ENCODE data around the gene PRKAR1B. TPM values are rescaled to one million over a fixed set of nuclear protein-coding genes. Genes with fewer than 3 reads are reported as not detected.

PRKAR1B gene
- total and polyA plus RNA-seq, 10 donors, result 9.9 to 39.5 (median 23.5) TPM

- DNase-seq, result no peak
- Histone ChIP-seq H3K4me3 (no peak overlapping the region), H3K27ac (no peak overlapping the region), H3K36me3 (peaks cover 0 to 65% (median 29%) of the 10 kb centered on the region in 6 donors), H3K9me3 (peaks cover 5 to 23% (median 18%) of the 10 kb centered on the region in 8 donors), H3K4me1 (no peaks in the 10 kb centered on the region), H3K27me3 (replicated peaks in 1 of 7) (no peaks in the 10 kb centered on the region)
- intact Hi-C loops (cut with DNase I; ENCODE audit: low total_unique reads), result no loop called here
- TF ChIP-seq POLR2A (IDR thresholded peaks at IDR 0.05) (no peak), POLR2AphosphoS5 (IDR thresholded peaks at IDR 0.05) (no peak), CTCF (IDR thresholded peaks at IDR 0.05 in 8 of 11, conservative IDR thresholded peaks at IDR 0.05 in 3 of 11) (no peak)
- WGBS, 5 donors, result 89 to 95% (median 92%) methylated on average over 5 of the region's 5 CpGs
These were observed 11.2 kb upstream of the PRKAR1B start for GRCh38 chr7:738241-738640.

- Histone ChIP-seq H3K4me3 (no peak overlapping the region), H3K4me1 (peaks cover 0 to 12% (median 5%) of the 10 kb centered on the region in 6 donors), H3K36me3 (peaks cover 0 to 68% (median 24%) of the 10 kb centered on the region in 6 donors), H3K27ac (no peak overlapping the region), H3K27me3 (replicated peaks in 1 of 7) (no peaks in the 10 kb centered on the region), H3K9me3 (peaks cover 5 to 24% (median 18%) of the 10 kb centered on the region in 8 donors)
- 89 to 99% (median 98%) methylated on average over 11 of the region's 11 CpGs for WGBS, 5 donors
- no peak for DNase-seq
- intact Hi-C loops (cut with DNase I; ENCODE audit: low total_unique reads), result no loop called here
- TF ChIP-seq POLR2AphosphoS5 (IDR thresholded peaks at IDR 0.05) (no peak), POLR2A (IDR thresholded peaks at IDR 0.05) (no peak), CTCF (IDR thresholded peaks at IDR 0.05 in 8 of 11, conservative IDR thresholded peaks at IDR 0.05 in 3 of 11) (no peak)
These were observed 7.7 kb upstream of the PRKAR1B start for GRCh38 chr7:734808-735207.

DNA sequence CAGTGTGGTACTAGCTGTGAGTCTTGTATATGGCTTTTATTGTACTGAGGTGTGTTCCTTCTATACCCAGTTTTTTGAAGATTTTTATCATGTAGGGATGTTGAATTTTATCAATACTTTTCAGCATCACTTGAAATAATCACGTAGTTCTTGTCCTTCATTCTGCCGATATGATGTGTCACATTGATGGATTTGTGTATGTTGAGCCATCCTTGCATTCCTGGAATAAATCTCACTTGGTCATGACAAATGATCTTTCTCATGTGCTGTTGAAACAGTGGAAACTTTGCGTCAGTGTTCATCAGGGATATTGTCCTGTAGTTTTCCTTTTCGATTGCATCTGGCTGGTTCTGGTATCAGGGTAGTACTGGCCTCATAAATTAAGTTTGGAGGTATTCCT, 7.1 kb upstream of the PRKAR1B start:
- H3K9me3 ChIP-seq, result peaks cover 5 to 24% (median 18%) of the 10 kb centered on the region in 8 donors
- intact Hi-C loops (cut with DNase I; ENCODE audit: low total_unique reads), result no loop called here
- no peak for TF ChIP-seq CTCF (IDR thresholded peaks at IDR 0.05 in 8 of 11, conservative IDR thresholded peaks at IDR 0.05 in 3 of 11)
- no peak for TF ChIP-seq POLR2AphosphoS5 (IDR thresholded peaks at IDR 0.05)
- no peak for TF ChIP-seq POLR2A (IDR thresholded peaks at IDR 0.05)
- peaks cover 0 to 68% (median 21%) of the 10 kb centered on the region in 6 donors for H3K36me3 ChIP-seq
- WGBS, 5 donors, result 90 to 99% (median 97%) methylated on average over 4 of the region's 4 CpGs
- DNase-seq, result no peak
- H3K4me3 ChIP-seq, result no peak overlapping the region
- H3K4me1 ChIP-seq, result peaks cover 0 to 12% (median 5%) of the 10 kb centered on the region in 6 donors
- no peaks in the 10 kb centered on the region for H3K27me3 ChIP-seq (replicated peaks in 1 of 7)
- no peak overlapping the region for H3K27ac ChIP-seq

DNA sequence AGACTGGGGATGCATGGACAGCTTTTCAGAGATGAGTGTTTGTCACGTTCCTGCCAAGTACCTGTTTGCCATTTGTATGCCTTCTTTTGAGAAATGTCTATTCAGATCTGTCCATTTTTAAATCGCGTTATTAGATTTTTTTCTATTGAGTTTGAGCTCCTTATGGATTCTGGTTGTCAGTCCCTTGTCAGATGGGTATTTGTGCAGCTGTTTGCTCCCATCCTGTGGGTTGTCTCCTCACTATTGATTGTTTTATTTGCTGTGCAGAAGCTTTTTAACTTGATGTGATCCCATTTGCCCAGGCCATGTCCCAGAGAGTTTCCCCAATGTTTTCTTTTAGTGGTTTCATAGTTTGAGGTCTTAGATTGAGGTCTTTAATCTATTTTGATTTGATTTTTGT, 5.5 kb upstream of the PRKAR1B start:
- TF ChIP-seq POLR2A (IDR thresholded peaks at IDR 0.05), result no peak
- TF ChIP-seq CTCF (IDR thresholded peaks at IDR 0.05 in 8 of 11, conservative IDR thresholded peaks at IDR 0.05 in 3 of 11), result no peak
- TF ChIP-seq POLR2AphosphoS5 (IDR thresholded peaks at IDR 0.05), result no peak
- no peak for DNase-seq
- no peak overlapping the region for H3K4me3 ChIP-seq
- 80 to 97% (median 87%) methylated on average over 3 of the region's 3 CpGs for WGBS, 5 donors
- peaks cover 0 to 63% (median 18%) of the 10 kb centered on the region in 6 donors for H3K36me3 ChIP-seq
- H3K9me3 ChIP-seq, result peaks cover 5 to 24% (median 18%) of the 10 kb centered on the region in 8 donors
- H3K27ac ChIP-seq, result peak overlapping the region in 1 of 8 donors; percentile 0
- intact Hi-C loops (cut with DNase I; ENCODE audit: low total_unique reads), result no loop called here
- no peaks in the 10 kb centered on the region for H3K27me3 ChIP-seq (replicated peaks in 1 of 7)
- peaks cover 0 to 28% (median 16%) of the 10 kb centered on the region in 6 donors for H3K4me1 ChIP-seq
